Ascending aorta (tissue), 2 donors: ENCODE results near the gene AUH. TPM values are rescaled to one million over a fixed set of nuclear protein-coding genes. Genes with fewer than 3 reads are reported as not detected.

Experiments
- DNase-seq, 2 donors: peaks; one replicate each; pipeline ENCODE4 v3.0.0-alpha.2; 2019; ENCODE audit warnings: low spot score in 2 of 2
- H3K27ac ChIP-seq, 2 donors: fragments of 200-600 bp; sonication (generic); one replicate each; pipeline ENCODE4 v1.5.1; 2016 to 2017; ENCODE audit warnings: mild to moderate bottlenecking in 1 of 2
- H3K27me3 ChIP-seq: fragments of 200-600 bp; sonication (generic); one replicate; pipeline ENCODE4 v1.5.1; 2017
- H3K36me3 ChIP-seq, 2 donors: fragments of 200-600 bp; sonication (generic); one replicate each; pipeline ENCODE4 v1.5.1; 2016
- H3K4me1 ChIP-seq, 2 donors: fragments of 200-600 bp; sonication (generic); one replicate each; pipeline ENCODE4 v1.5.1; 2016 to 2017; ENCODE audit warnings: mild to moderate bottlenecking in 1 of 2
- H3K4me3 ChIP-seq, 2 donors: fragments of 200-600 bp; sonication (generic); one replicate each; pipeline ENCODE4 v1.5.1; 2016 to 2017; ENCODE audit warnings: mild to moderate bottlenecking in 1 of 2
- H3K9me3 ChIP-seq, 2 donors: fragments of 200-600 bp; sonication (generic); one replicate each; pipeline ENCODE4 v1.5.1; 2016
- CTCF ChIP-seq, 3 experiments: fragments of 200-600 bp in 2 of 3; fragments of 450-650 bp in 1 of 3; sonication (generic) in 2 of 3; IDR thresholded peaks; one replicate each; pipeline ENCODE4 v1.5.1; 2016 to 2019; ENCODE audit warnings: antibody characterized with exemption in 3 of 3, mild to moderate bottlenecking in 1 of 3, moderate library complexity in 1 of 3
- intact Hi-C: fragments of 100-400 bp; cut with DNase I; formaldehyde crosslinking; loops from one replicate; pipeline ENCODE4 v1.15.1; 2023
- total RNA-seq: library from RNA; depleted of rRNA; stranded (reverse); fragments of >200 nt; gene quantifications from one replicate; pipeline ENCODE4 v1.1.0, GENCODE V29; 2016

Gene AUH
- total RNA-seq, 1 donor from 2014 or later = 46.2 TPM

DNA sequence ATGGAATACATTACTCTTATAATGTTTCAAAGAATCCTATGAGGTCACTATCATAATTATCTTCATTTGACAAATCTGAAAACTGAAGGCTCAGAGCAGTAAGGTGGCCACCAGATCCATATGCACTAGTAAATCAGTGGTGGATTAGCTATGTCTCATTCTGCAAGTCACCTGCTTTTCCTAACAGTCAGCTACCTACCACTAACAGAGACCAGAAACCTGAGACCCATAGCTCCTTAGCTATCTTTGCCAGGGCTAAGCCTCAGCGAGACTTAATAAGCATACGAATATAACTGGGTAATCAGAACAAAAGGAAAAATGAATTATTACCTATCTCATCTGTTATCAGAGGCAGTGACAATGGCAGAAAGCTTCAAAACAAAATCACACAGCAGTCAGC, 118.7 kb downstream of the AUH start:
- no peak for DNase-seq
- intact Hi-C loops = no loop called here
- TF ChIP-seq CTCF (IDR thresholded peaks at IDR 0.05) = no peak
- H3K27me3 ChIP-seq = no peaks in the 10 kb centered on the region
- no peaks in the 10 kb centered on the region for H3K36me3 ChIP-seq
- H3K4me3 ChIP-seq = no peak overlapping the region
- H3K9me3 ChIP-seq = no peaks in the 10 kb centered on the region
- no peak overlapping the region for H3K27ac ChIP-seq
- no peaks in the 10 kb centered on the region for H3K4me1 ChIP-seq

GRCh38 chr9:91241909-91242308, 119.8 kb downstream of the AUH start:
- H3K27me3 ChIP-seq = no peaks in the 10 kb centered on the region
- no peaks in the 10 kb centered on the region for H3K9me3 ChIP-seq
- no peak overlapping the region for H3K27ac ChIP-seq
- intact Hi-C loops = no loop called here
- H3K36me3 ChIP-seq = no peaks in the 10 kb centered on the region
- no peak overlapping the region for H3K4me3 ChIP-seq
- TF ChIP-seq CTCF (IDR thresholded peaks at IDR 0.05) = no peak
- DNase-seq = no peak
- H3K4me1 ChIP-seq = no peaks in the 10 kb centered on the region

GRCh38 chr9:91240596-91241165, 121.0 kb downstream of the AUH start:
- no peak for DNase-seq
- Histone ChIP-seq H3K36me3 (no peaks in the 10 kb centered on the region), H3K27ac (no peak overlapping the region), H3K4me3 (no peak overlapping the region), H3K4me1 (no peaks in the 10 kb centered on the region), H3K27me3 (no peaks in the 10 kb centered on the region), H3K9me3 (no peaks in the 10 kb centered on the region)
- TF ChIP-seq CTCF (IDR thresholded peaks at IDR 0.05) = no peak
- intact Hi-C loops = no loop called here

DNA sequence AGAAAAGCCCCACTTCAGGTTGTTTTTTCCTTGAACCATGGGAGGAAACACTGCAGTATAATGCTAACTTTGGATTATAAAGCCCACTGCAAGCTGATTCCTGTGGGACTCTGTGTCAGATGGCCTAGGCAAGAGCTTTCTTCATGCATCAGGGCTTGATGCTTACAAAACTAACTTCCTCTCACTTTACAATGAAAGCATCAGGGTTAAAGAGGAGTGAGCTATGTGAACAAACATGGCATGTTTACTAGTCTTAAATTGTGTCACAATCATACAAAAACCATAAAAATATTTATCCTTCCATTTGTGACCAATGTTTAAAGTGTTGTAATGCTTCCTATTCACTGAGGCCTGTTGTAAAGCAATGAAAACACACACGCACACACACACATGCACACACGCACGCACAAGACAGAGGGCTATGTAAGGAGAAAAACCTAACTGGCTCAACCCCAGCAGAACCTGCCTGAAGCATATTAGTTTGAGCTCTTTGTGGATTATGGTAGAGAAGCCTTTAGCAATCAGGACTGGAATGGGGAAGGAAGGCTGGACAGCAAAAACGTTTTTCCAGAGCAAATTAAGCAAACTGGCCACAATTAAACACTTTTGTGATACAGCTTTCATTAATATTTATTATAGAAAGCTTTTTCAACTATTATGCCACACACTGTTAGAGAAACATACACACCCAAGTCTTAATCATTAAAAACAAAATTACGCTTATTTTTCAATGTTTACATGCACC, 122.2 kb downstream of the AUH start:
- no peak for TF ChIP-seq CTCF (IDR thresholded peaks at IDR 0.05)
- Histone ChIP-seq H3K9me3 (no peaks in the 10 kb centered on the region), H3K36me3 (no peaks in the 10 kb centered on the region)

DNA sequence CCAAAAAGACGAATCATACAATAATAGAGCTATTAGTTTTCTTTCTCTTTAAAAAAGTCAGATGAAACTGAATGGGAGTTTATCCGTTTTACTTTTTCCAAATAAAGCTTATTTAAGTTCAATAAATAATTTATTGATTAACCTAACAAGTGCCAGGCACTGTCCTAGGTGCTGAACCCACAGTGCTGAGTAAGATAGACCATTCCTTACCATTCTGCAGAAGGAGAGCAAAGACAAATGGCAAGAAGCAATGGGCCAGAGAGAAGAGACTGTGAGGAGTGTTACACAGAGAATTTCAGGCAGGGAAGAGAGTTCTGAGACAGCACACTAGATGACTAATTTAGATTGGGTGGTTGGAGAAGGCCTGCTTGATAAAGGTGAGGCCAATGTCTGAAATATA, 127.2 kb downstream of the AUH start:
- Histone ChIP-seq H3K4me3 (no peak overlapping the region), H3K27me3 (no peaks in the 10 kb centered on the region), H3K9me3 (no peaks in the 10 kb centered on the region), H3K27ac (no peak overlapping the region), H3K36me3 (no peaks in the 10 kb centered on the region), H3K4me1 (no peaks in the 10 kb centered on the region)
- intact Hi-C loops = no loop called here
- DNase-seq = no peak
- no peak for TF ChIP-seq CTCF (IDR thresholded peaks at IDR 0.05)

More for the DNA sequence above, 122.2 kb downstream of the AUH start:
- no peak for DNase-seq
- H3K27ac ChIP-seq = no peak overlapping the region
- no peaks in the 10 kb centered on the region for H3K27me3 ChIP-seq
- H3K4me3 ChIP-seq = no peak overlapping the region
- H3K4me1 ChIP-seq = no peaks in the 10 kb centered on the region
- intact Hi-C loops = no loop called here
